ENCODE results near the gene CCDC182. TPM values are rescaled to one million over a fixed set of nuclear protein-coding genes. Genes with fewer than 3 reads are reported as not detected.

Gene CCDC182
- total and polyA plus RNA-seq, 2 experiments from 2014 or later: not detected

DNA sequence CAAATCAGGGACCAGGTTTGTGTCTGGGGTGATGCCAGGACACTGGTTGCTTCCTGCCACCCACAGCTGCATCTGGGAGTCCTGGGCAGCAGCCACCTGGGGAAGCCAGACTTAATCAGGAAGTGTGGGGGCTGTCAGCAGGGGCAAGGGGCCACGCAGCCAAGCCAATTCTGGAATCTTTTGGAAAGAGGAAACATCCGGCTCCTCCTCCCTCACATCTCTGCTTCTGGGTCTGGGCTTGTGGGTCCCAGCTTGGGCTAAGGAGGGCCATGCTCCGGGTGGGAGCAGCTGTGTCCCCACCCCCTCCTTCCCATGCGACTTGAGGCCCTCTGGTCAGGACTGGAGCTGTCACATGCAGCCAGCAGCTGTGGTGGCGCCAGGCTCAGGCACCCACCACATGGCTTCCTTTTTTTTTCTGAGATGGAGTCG lies 37.0 kb upstream of the CCDC182 start:
- Mint-ChIP-seq H3K4me3 (no peak overlapping the region), H3K27ac (no peak overlapping the region), H3K36me3 (ENCODE audit: low read depth) (no peaks in the 10 kb centered on the region), H3K27me3 (ENCODE audit: insufficient read depth, low read depth, poor library complexity) (peaks cover 11% of the 10 kb centered on the region), H3K4me1 (peaks cover 10% of the 10 kb centered on the region), H3K9me3 (no peaks in the 10 kb centered on the region)
- Histone ChIP-seq H3F3A (replicated peaks; ENCODE audit: low read depth) (no peaks in the 10 kb centered on the region), H3K4me1 (ENCODE audit: insufficient read depth) (peaks cover 22% of the 10 kb centered on the region), H3K36me3 (ENCODE audit: insufficient read depth) (no peaks in the 10 kb centered on the region), H4K20me1 (replicated peaks; ENCODE audit: insufficient read depth) (no peaks in the 10 kb centered on the region), H3K27me3 (ENCODE audit: insufficient read depth) (peaks cover 12% of the 10 kb centered on the region; the same call in 1 of the 2 replicates), H3K27ac (ENCODE audit: low read depth) (no peak overlapping the region), H3K4me2 (peak overlapping the region; percentile 45; the same call in 1 of the 2 replicates), H3K4me3 (no peak overlapping the region), H3K79me2 (replicated peaks; ENCODE audit: insufficient read depth) (no peaks in the 10 kb centered on the region), H3K9me2 (ENCODE audit: insufficient read depth) (no peaks in the 10 kb centered on the region), H2AFZ (peak overlapping the region; percentile 3; the same call in 1 of the 2 replicates)
- TF ChIP-seq, protein P1, sequence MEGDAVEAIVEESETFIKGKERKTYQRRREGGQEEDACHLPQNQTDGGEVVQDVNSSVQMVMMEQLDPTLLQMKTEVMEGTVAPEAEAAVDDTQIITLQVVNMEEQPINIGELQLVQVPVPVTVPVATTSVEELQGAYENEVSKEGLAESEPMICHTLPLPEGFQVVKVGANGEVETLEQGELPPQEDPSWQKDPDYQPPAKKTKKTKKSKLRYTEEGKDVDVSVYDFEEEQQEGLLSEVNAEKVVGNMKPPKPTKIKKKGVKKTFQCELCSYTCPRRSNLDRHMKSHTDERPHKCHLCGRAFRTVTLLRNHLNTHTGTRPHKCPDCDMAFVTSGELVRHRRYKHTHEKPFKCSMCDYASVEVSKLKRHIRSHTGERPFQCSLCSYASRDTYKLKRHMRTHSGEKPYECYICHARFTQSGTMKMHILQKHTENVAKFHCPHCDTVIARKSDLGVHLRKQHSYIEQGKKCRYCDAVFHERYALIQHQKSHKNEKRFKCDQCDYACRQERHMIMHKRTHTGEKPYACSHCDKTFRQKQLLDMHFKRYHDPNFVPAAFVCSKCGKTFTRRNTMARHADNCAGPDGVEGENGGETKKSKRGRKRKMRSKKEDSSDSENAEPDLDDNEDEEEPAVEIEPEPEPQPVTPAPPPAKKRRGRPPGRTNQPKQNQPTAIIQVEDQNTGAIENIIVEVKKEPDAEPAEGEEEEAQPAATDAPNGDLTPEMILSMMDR (conservative IDR thresholded peaks at IDR 0.05; ENCODE audit: low read depth in 2 of 2): no peak
- TF ChIP-seq CREB1 (CRISPR knock-in tag; IDR thresholded peaks at IDR 0.05; ENCODE audit: low read depth): no peak
- DNase-seq (ENCODE audit: low spot score): peak; percentile 16
- ATAC-seq: no peak; the same call in 1 of the 3 replicates

DNA sequence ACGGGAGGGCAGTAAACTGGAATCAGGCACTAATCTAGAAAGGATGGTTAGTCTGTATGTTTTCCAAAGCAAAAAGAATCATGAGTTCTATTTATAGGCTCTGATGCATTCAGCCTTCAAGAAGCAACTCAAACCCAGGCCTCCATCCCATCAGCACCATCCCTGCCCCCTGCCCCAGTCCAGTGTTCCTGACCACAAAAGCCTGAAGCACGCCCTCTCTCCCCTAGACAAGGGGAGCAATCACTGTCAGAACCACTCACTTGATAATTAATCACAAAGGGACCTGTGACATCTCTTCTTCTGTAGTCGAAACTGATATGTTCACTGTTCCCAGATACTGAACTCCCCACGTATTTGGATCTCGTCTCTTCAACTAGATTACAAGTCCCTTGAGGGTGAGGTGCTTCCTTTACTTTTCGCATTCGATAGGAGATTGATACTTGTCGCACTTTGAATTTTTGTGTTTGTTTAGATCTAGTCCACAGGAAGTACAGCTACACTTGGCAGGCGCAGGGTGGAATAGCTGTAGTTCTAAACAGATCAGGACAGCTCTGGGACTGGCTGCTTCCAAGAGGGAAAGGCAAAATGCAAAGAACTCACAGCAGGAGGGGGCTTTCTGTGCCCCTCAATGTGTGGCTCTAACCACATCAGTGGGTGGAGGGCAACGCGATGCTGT lies 36.4 kb upstream of the CCDC182 start:
- peak overlapping the region; percentile 45; the same call in 1 of the 2 replicates for H3K4me2 ChIP-seq
- Mint-ChIP-seq H3K36me3 (ENCODE audit: low read depth) (no peaks in the 10 kb centered on the region), H3K4me3 (no peak overlapping the region; the same call in 2 of the 3 replicates), H3K27ac (no peak overlapping the region), H3K9me3 (no peaks in the 10 kb centered on the region), H3K27me3 (ENCODE audit: insufficient read depth, low read depth, poor library complexity) (peaks cover 11% of the 10 kb centered on the region), H3K4me1 (peaks cover 10% of the 10 kb centered on the region)
- peaks cover 12% of the 10 kb centered on the region; the same call in 1 of the 2 replicates for H3K27me3 ChIP-seq (ENCODE audit: insufficient read depth)
- H4K20me1 ChIP-seq (replicated peaks; ENCODE audit: insufficient read depth): no peaks in the 10 kb centered on the region
- no peaks in the 10 kb centered on the region for H3F3A ChIP-seq (replicated peaks; ENCODE audit: low read depth)
- H3K36me3 ChIP-seq (ENCODE audit: insufficient read depth): no peaks in the 10 kb centered on the region
- peak overlapping the region; percentile 3; the same call in 1 of the 2 replicates for H2AFZ ChIP-seq
- H3K4me1 ChIP-seq (ENCODE audit: insufficient read depth): peaks cover 22% of the 10 kb centered on the region
- ATAC-seq (no peak), DNase-seq (ENCODE audit: low spot score) (peak; percentile 8)
- no peaks in the 10 kb centered on the region for H3K9me2 ChIP-seq (ENCODE audit: insufficient read depth)
- no peak overlapping the region for H3K4me3 ChIP-seq
- H3K79me2 ChIP-seq (replicated peaks; ENCODE audit: insufficient read depth): no peaks in the 10 kb centered on the region
- no peak overlapping the region for H3K27ac ChIP-seq (ENCODE audit: low read depth)
- TF ChIP-seq, protein P1 (conservative IDR thresholded peaks at IDR 0.05; ENCODE audit: low read depth in 2 of 2): no peak
- no peak for TF ChIP-seq CREB1 (CRISPR knock-in tag; IDR thresholded peaks at IDR 0.05; ENCODE audit: low read depth)
- TF ChIP-seq, protein P2, sequence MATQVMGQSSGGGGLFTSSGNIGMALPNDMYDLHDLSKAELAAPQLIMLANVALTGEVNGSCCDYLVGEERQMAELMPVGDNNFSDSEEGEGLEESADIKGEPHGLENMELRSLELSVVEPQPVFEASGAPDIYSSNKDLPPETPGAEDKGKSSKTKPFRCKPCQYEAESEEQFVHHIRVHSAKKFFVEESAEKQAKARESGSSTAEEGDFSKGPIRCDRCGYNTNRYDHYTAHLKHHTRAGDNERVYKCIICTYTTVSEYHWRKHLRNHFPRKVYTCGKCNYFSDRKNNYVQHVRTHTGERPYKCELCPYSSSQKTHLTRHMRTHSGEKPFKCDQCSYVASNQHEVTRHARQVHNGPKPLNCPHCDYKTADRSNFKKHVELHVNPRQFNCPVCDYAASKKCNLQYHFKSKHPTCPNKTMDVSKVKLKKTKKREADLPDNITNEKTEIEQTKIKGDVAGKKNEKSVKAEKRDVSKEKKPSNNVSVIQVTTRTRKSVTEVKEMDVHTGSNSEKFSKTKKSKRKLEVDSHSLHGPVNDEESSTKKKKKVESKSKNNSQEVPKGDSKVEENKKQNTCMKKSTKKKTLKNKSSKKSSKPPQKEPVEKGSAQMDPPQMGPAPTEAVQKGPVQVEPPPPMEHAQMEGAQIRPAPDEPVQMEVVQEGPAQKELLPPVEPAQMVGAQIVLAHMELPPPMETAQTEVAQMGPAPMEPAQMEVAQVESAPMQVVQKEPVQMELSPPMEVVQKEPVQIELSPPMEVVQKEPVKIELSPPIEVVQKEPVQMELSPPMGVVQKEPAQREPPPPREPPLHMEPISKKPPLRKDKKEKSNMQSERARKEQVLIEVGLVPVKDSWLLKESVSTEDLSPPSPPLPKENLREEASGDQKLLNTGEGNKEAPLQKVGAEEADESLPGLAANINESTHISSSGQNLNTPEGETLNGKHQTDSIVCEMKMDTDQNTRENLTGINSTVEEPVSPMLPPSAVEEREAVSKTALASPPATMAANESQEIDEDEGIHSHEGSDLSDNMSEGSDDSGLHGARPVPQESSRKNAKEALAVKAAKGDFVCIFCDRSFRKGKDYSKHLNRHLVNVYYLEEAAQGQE (IDR thresholded peaks at IDR 0.05; ENCODE audit: unreplicated experiment): no peak
- TF ChIP-seq, protein P3, sequence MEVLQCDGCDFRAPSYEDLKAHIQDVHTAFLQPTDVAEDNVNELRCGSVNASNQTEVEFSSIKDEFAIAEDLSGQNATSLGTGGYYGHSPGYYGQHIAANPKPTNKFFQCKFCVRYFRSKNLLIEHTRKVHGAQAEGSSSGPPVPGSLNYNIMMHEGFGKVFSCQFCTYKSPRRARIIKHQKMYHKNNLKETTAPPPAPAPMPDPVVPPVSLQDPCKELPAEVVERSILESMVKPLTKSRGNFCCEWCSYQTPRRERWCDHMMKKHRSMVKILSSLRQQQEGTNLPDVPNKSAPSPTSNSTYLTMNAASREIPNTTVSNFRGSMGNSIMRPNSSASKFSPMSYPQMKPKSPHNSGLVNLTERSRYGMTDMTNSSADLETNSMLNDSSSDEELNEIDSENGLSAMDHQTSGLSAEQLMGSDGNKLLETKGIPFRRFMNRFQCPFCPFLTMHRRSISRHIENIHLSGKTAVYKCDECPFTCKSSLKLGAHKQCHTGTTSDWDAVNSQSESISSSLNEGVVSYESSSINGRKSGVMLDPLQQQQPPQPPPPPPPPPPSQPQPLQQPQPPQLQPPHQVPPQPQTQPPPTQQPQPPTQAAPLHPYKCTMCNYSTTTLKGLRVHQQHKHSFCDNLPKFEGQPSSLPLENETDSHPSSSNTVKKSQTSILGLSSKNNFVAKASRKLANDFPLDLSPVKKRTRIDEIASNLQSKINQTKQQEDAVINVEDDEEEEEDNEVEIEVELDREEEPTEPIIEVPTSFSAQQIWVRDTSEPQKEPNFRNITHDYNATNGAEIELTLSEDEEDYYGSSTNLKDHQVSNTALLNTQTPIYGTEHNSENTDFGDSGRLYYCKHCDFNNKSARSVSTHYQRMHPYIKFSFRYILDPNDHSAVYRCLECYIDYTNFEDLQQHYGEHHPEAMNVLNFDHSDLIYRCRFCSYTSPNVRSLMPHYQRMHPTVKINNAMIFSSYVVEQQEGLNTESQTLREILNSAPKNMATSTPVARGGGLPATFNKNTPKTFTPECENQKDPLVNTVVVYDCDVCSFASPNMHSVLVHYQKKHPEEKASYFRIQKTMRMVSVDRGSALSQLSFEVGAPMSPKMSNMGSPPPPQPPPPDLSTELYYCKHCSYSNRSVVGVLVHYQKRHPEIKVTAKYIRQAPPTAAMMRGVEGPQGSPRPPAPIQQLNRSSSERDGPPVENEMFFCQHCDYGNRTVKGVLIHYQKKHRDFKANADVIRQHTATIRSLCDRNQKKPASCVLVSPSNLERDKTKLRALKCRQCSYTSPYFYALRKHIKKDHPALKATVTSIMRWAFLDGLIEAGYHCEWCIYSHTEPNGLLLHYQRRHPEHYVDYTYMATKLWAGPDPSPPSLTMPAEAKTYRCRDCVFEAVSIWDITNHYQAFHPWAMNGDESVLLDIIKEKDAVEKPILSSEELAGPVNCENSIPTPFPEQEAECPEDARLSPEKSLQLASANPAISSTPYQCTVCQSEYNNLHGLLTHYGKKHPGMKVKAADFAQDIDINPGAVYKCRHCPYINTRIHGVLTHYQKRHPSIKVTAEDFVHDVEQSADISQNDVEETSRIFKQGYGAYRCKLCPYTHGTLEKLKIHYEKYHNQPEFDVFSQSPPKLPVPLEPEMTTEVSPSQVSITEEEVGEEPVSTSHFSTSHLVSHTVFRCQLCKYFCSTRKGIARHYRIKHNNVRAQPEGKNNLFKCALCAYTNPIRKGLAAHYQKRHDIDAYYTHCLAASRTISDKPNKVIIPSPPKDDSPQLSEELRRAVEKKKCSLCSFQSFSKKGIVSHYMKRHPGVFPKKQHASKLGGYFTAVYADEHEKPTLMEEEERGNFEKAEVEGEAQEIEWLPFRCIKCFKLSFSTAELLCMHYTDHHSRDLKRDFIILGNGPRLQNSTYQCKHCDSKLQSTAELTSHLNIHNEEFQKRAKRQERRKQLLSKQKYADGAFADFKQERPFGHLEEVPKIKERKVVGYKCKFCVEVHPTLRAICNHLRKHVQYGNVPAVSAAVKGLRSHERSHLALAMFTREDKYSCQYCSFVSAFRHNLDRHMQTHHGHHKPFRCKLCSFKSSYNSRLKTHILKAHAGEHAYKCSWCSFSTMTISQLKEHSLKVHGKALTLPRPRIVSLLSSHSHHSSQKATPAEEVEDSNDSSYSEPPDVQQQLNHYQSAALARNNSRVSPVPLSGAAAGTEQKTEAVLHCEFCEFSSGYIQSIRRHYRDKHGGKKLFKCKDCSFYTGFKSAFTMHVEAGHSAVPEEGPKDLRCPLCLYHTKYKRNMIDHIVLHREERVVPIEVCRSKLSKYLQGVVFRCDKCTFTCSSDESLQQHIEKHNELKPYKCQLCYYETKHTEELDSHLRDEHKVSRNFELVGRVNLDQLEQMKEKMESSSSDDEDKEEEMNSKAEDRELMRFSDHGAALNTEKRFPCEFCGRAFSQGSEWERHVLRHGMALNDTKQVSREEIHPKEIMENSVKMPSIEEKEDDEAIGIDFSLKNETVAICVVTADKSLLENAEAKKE (CRISPR knock-in tag; IDR thresholded peaks at IDR 0.05): no peak
- TF ChIP-seq ZNF331 (CRISPR knock-in tag; IDR thresholded peaks at IDR 0.05; ENCODE audit: low read depth): no peak
